NCI-H2107 treated with DMSO at 0.1 percent for 48 hours (cell line): ENCODE measurements around the gene BCAR3.

Source experiments
- DNase-seq: peaks from one replicate; lab custom pipeline; 2025; ENCODE audit not compliant: unreplicated experiment; lab: John Stamatoyannopoulos, UW

The BCAR3 gene

DNA sequence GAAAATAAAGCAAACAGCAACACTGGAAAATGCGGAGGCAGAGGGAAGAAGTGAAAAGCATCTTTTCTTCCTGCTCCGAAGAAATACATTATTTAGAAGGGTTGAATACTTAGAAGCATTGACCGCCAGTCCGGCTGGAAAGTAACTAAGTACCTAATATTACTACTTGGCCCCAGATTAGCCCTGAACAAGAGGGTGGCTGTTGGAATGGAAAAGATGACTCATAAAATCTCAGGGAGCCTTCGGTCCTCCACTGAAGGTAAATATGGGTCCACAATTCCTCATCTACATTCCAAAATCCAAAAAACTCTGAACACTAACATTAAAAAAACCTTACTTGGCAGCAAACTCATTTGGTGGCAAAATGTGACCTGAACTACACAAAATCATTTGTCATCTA, 40.1 kb downstream of the BCAR3 start:
- no peak for DNase-seq

DNA sequence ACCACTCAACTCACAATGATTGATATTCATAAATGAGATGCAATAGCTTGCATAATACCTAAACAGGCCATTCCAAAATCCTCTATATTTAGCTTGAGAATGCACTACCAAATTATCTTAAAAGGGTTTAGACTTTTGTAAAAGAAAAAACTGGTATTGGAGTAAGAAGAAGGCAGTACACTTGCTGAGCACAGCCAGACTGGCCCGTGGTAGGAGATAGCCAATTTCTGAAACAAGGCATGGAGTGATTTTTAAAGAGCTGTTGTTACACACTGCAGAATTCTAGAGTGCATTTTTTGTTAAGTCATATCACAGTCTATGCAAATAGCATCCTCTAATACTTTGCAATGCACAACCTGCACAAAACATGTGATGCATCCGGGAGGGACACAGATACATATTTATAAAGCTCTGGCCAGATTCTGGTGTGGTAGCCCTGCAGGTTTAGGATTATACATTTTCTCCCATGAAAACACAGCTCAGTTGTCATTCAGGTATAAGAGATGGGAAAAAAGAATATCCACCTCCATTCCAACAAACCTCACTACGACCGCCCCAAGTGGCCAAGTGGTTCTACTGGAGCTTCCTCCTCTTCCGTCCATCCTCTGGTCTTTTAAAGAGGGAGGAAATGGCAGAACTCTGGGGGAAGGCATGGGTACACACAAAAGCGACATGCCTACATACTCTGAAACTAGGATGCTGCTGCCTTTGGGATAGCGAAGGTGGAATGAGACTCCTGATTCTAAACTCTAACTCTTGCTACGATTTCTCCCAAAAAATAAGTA, 40.8 kb downstream of the BCAR3 start:
- no peak for DNase-seq

DNA sequence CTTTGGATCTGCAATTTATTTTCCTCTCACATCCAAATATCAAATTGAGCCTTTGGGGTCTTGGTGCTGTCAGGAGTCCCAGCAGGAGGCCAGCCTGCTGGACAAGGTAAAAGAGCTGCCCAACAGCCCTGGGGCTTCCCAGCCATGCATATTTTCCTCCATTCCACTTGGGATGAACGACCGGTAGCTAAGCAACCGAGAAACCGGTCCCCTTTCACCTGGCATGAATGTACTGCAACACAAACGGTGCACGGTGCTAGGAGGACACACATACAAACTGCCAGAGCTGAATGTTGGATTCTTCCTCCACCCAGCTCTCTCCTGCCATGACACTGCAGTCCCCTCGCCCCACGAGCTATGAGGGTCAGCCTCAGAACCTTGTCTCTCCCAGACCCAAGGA, 42.7 kb downstream of the BCAR3 start:
- DNase-seq: peak; percentile 12

- no peak for DNase-seq
Measured at GRCh38 chr1:93638307-93638847, 43.3 kb downstream of the BCAR3 start.

DNA sequence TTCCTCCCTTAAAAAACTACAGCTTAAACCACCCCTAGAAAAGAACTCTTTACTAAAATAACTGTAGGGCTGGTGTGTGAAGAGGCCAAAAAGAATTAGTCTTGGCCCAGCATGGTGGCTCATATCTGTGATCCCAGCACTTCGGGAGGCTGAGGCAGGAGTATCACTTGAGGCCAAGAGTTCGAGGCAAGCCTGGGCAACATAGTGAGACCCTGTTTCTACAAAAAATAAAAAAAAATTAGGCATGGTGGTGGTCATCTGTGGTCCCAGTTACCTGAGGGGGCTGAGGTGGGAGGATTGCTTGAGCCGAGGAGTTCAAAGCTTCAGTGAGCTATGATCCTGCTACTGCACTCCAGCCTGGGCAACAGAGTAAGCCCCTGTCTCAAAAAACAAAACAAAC, 44.9 kb downstream of the BCAR3 start:
- no peak for DNase-seq

- DNase-seq: peak; percentile 34
Measured at GRCh38 chr1:93635614-93636543, 45.8 kb downstream of the BCAR3 start.

DNA sequence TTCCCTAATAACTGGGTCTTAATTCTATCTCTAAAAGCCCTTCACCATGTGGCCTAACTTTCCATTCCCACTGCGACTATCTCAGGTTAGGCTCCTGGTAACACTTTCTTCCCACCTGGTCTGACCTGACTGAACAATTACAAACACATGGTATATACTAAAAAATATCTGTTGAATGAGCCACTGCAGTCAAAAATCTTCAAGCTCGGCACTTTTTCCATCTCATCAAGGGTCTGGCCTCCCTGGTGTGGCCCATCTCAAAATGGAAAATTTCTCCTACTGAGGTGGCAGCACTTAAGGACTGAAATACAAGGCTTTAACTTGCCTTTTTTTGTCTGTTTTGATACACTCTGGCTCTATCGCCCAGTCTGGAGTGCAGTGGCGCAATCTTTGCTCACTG, 48.3 kb downstream of the BCAR3 start:
- DNase-seq: no peak

DNA sequence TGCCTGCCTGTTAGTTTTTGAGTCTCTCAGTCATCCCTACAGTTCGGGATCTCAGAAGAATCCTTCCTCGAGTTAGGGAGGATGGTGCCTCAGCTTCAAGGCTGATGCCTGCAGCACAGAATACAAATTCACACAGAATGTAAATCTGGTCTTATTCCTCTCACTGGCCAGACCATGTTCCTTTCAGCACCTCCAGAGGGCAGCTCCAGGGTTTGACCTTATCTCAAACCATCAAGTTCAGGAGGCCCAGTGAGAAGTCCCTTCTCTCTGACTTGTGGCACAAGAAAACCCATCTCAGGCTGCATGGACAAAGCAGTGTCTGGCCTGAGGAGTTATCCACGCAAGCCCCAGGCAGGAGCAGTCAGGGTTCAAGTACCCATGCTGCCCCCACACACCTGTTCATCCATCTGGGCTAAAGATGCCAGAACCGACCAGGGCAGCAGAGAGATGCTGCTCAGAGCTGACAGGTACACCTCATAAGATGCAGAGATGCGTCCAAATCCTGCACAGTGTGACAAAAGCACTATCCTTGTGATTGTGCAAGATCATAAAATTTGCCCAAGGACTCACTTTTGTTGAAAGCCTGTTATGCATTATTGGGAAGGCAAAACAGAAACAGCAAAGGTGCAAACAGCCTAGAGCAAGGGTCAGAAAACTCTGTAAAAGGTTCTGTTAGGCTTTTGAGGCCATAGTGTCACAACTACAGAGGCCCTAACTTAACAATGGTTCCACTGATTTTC, 49.8 kb downstream of the BCAR3 start:
- DNase-seq: no peak

DNA sequence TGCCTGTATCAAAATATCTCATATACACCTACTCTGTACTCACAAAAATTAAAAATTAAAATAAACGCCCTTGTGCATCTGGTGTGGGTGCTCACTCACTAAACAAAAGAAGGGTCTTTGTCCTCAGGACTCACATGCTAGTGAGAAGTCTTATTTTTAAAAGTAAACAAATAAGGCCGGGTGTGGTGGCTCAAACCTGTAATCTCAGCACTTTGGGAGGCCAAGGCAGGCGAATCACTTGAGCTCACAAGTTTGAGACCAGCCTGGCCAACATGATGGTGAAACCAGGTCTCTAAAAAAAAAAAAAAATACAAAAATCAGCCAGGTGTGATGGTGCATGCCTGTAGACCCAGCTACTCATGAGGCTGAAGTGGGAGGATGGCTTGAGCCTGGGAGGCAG, 51.5 kb downstream of the BCAR3 start:
- DNase-seq: no peak

DNA sequence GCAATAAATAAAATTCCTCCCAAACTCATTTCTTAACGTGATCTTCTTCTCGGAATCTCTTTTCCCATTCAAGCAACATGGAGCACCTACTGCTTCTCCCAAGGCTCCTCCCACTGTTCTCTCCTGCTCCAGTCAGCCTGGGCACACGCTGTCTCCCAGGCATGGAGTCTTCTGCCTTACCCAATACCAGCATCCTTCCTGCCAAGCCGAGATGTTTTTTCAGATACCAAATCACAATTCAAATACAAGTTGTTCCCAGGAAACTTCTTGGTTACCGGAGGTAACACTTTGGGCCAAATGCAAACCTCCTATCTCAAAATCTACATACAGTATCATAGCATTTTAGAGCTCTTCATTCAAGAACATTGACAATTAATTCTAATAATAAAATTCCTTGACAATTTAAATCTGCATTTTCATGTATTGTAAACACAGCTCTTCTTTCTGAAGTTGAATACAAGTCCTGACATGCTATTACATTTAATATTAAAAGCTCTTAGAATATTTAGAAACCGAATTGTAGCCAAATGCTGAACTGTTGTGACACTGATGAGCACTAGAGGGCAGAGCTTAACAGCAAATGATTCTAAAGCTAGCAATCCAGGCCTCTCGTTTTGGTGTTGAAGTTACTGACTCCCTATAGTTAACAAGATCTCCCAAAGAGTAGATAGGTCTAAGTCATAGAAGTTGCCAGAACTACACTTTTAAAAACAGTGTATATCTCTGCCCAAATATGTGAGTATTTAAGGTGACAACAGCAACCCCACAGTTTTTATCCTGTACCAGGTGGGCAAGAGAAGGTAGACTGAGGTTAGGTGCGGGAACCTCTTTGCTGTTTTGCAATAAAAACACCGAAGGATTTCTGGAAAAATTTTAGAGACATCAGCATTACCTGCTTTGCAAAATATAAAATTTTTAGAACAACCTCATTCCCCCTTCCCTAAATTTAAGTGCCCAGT, 52.3 kb downstream of the BCAR3 start:
- DNase-seq: peak; percentile 95

DNA sequence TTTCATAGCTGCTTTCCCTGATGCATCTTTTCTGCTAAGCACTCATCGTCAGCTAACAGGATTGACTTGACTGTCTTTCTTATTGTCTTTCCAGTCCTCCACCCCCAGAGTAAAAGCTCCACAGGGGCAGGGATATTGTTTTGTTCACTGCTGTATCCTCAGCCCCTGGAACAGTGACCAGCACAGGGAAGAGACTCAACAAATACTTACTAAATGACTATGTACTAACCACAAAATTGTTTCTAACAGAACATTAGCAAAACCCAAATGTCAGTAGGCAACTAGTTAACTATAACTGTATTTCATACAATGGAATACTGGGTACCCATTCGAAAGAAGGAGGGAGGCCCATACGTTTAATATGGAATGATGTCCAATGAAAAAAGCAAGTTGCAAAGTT, 53.0 kb downstream of the BCAR3 start:
- DNase-seq: no peak

DNA sequence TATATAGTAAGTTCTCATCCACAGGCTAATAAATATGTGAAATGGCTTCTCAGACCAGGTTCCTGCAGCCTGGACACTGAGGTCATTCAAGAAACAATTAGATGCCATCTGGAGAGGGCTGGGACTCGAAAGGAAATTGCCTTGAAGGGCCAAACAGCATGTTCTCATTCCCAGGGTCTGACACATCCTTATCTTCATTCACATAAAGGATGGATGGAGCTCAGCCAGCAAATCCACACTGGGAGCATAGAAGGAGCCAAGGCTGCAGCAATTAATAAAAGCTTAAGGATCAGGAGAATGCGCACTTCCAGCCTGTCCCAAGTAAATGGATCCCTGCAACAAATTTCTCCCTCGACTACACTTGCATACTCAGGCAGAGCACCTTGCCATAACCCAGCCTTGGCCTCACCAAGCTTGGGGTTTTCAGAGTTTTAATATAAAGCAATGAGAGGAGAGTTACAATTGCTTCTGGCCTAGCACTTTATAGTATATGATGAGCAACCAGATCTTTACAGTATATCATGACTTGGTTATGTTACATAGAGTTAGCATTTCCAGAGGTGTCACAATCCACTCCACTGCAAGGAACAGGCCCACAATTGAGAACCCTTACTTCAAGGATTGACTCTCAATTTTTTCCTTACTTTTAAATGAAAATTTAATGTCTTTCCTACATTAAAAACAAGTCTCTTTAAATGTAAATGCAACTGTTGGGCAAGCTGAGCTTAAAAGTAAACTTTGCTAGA, 55.9 kb downstream of the BCAR3 start:
- no peak for DNase-seq

DNA sequence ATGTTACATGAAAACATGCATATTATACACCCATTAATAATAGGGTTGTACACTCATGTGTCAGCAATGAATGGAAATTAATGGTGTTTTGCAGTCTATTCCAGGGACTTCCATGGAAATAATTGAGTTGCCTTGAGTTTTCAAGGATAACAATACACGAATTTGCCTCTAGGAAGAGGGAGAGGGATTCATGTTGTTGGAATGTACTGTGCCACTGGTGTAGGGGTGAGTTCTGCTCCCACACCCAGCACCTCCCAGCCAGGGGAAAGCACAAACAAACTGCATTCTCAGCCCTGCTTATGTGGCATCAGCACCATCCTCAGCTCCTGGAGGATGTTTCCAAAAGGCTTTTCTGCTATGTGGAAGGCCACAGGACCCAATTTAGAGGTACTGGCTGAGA, 57.8 kb downstream of the BCAR3 start:
- no peak for DNase-seq

DNA sequence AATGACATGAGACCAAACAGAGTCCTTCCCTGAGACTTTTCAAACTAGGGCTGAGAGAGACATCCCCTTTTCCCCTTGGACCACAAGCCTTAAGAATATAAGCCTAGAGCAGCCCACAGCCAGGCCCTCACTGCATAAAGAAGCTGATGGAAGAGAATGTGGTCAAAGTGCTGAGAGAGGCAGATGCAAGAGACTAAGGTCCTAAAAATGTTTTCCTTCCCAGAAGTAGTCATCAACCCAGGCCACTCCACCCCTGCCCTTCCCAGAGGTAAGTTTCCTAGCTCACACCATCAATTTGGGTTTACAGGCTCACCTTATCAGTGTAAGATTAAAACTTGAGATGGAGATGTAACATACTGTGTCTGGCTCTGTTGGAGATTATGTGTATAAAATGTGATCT, 58.2 kb downstream of the BCAR3 start:
- DNase-seq: no peak

GRCh38 chr1:93621246-93621645, 60.4 kb downstream of the BCAR3 start:
- no peak for DNase-seq

GRCh38 chr1:93620841-93621210, 60.8 kb downstream of the BCAR3 start:
- no peak for DNase-seq

- no peak for DNase-seq
Measured at GRCh38 chr1:93620172-93620840, 61.3 kb downstream of the BCAR3 start.

GRCh38 chr1:93619507-93620171, 62.0 kb downstream of the BCAR3 start:
- DNase-seq: peak; percentile 82
